HepG2 (cell line): ENCODE data around the gene STK32C. TPM values are rescaled to one million over a fixed set of nuclear protein-coding genes. Genes with fewer than 3 reads are reported as not detected.

Source experiments
- ATAC-seq: fragments of 200-7000 bp; cut with Tn5 transposase; 3 replicates; pipeline ENCODE4 v1.9.1; 2020; ENCODE audit warnings: mild to moderate bottlenecking, moderate library complexity
- BruUV-seq: library from RNA; stranded (reverse); fragments of 400-500 nt; replicated peaks from 2 replicates; lab custom pipeline; 2021; lab: Mats Ljungman, UMichigan
- CTCF ChIA-PET: fragments of 300-600 bp; formaldehyde crosslinking; extraction: SDS; loops from one replicate; lab custom pipeline; 2021; ENCODE audit warnings: low total read pairs, inconsistent platforms, low intra/inter-chr PET ratio; lab: Yijun Ruan, JAX
- POLR2A ChIA-PET: fragments of 350-600 bp; sonication (Branson Sonifier 250); formaldehyde crosslinking; loops from one replicate; lab custom pipeline; 2020; ENCODE audit warnings: antibody characterized with exemption, inconsistent platforms; lab: Yijun Ruan, JAX
- DNase-seq: peaks from one replicate; pipeline ENCODE4 v3.0.0-alpha.2; 2015; ENCODE audit warnings: low spot score
- FAIRE-seq: peaks from 3 replicates; lab custom pipeline; 2011; peaks lifted over from hg19 to GRCh38; lab: Jason Lieb, UNC
- H2AFZ ChIP-seq: one replicate; pipeline ENCODE4 v1.6.1; 2011; ENCODE audit warnings: low read length, inconsistent platforms
- H3K27ac ChIP-seq: fragments of 300-600 bp; 3 replicates; pipeline ENCODE4 v1.8.0; 2011; ENCODE audit warnings: mixed run types, mild to moderate bottlenecking, mixed read lengths, low read length, inconsistent platforms; ENCODE audit not compliant: insufficient read depth; ENCODE audit errors: extremely low read length
- H3K27me3 ChIP-seq, 2 experiments: fragments of 200-600 bp in 1 of 2; 2 replicates in 1 of 2; 3 replicates in 1 of 2; pipeline versions ENCODE4 v1.6.0 to v1.8.0; 2011; ENCODE audit warnings: low read length in 2 of 2, mild to moderate bottlenecking in 2 of 2, moderate library complexity in 2 of 2, inconsistent platforms in 1 of 2; ENCODE audit not compliant: insufficient read depth in 2 of 2, control insufficient read depth in 1 of 2
- H3K36me3 ChIP-seq, 2 experiments: fragments of 200-600 bp in 1 of 2; replicated peaks in 1 of 2; 2 replicates in 1 of 2; 3 replicates in 1 of 2; pipeline versions ENCODE4 v1.5.1 to v1.8.0; 2011; ENCODE audit warnings: low read length in 2 of 2, inconsistent platforms in 1 of 2; ENCODE audit not compliant: insufficient read depth in 2 of 2, control insufficient read depth in 1 of 2
- H3K4me1 ChIP-seq: 2 replicates; pipeline ENCODE4 v1.5.1; 2012; ENCODE audit warnings: low read length, inconsistent platforms; ENCODE audit not compliant: insufficient read depth
- H3K4me2 ChIP-seq: 2 replicates; pipeline ENCODE4 v1.6.0; 2011; ENCODE audit warnings: low read depth, low read length, inconsistent platforms
- H3K4me3 ChIP-seq, 3 experiments: fragments of 200-600 bp in 1 of 3; sonication (generic), shearing (Covaris generic) in 1 of 3; replicated peaks in 1 of 3; 2 replicates each; pipeline ENCODE4 v1.5.1; 2011 to 2016; ENCODE audit warnings: low read length in 3 of 3, inconsistent platforms in 2 of 3, low read depth in 2 of 3, mild to moderate bottlenecking in 2 of 3, control low read depth in 1 of 3, mixed read lengths in 1 of 3; ENCODE audit not compliant: insufficient read depth in 1 of 3
- H3K79me2 ChIP-seq: one replicate; pipeline ENCODE4 v1.6.1; 2011; ENCODE audit warnings: low read length, inconsistent platforms; ENCODE audit not compliant: insufficient read depth
- H3K9ac ChIP-seq: 2 replicates; pipeline ENCODE4 v1.6.0; 2011; ENCODE audit warnings: mild to moderate bottlenecking, low read depth, low read length, inconsistent platforms; ENCODE audit not compliant: insufficient read depth
- H3K9me3 ChIP-seq: 2 replicates; pipeline ENCODE4 v1.5.1; 2012; ENCODE audit warnings: mild to moderate bottlenecking, low read length
- H4K20me1 ChIP-seq: 2 replicates; pipeline ENCODE4 v1.6.0; 2011; ENCODE audit warnings: inconsistent platforms, mild to moderate bottlenecking, low read length, moderate library complexity; ENCODE audit not compliant: insufficient read depth
- DZIP1 ChIP-seq: sonication (generic); formaldehyde crosslinking; IDR thresholded peaks from 2 replicates; pipeline ENCODE4 v1.5.0; 2020; ENCODE audit warnings: mild to moderate bottlenecking, missing genetic modification reagents
- FOSL2 ChIP-seq: sonication (generic); formaldehyde crosslinking; IDR thresholded peaks from 2 replicates; pipeline ENCODE4 v1.4.0; 2020; ENCODE audit warnings: missing genetic modification reagents
- MAX ChIP-seq: IDR thresholded peaks from 2 replicates; pipeline ENCODE4 v1.6.1; 2012; ENCODE audit warnings: inconsistent platforms
- NR2F6 ChIP-seq, 2 experiments: IDR thresholded peaks; 2 replicates each; pipeline ENCODE4 v1.6.1; 2016; ENCODE audit warnings: antibody characterized with exemption in 1 of 2, mild to moderate bottlenecking in 1 of 2
- ONECUT2 ChIP-seq: sonication (generic); formaldehyde crosslinking; IDR thresholded peaks from 2 replicates; pipeline ENCODE4 v1.4.0; 2020; ENCODE audit warnings: missing genetic modification reagents
- TBX2 ChIP-seq: sonication (generic); formaldehyde crosslinking; IDR thresholded peaks from 2 replicates; pipeline ENCODE4 v1.5.0; 2020; ENCODE audit warnings: missing genetic modification reagents, mild to moderate bottlenecking, borderline replicate concordance
- ZMAT5 ChIP-seq: sonication (generic); formaldehyde crosslinking; IDR thresholded peaks from 2 replicates; pipeline ENCODE4 v1.5.0; 2020; ENCODE audit warnings: mild to moderate bottlenecking, low read depth, missing genetic modification reagents, borderline replicate concordance
- ZMYM4 ChIP-seq: sonication (generic); formaldehyde crosslinking; IDR thresholded peaks from 2 replicates; pipeline ENCODE4 v1.8.1; 2023; ENCODE audit warnings: mild to moderate bottlenecking, missing genetic modification reagents
- ZNF687 ChIP-seq: sonication (generic); formaldehyde crosslinking; IDR thresholded peaks from 2 replicates; pipeline ENCODE4 v1.5.1; 2020; ENCODE audit warnings: mild to moderate bottlenecking, missing genetic modification reagents, moderate library complexity
- ZNF768 ChIP-seq: sonication (generic); formaldehyde crosslinking; IDR thresholded peaks from 2 replicates; pipeline ENCODE4 v1.4.0; 2020; ENCODE audit warnings: missing genetic modification reagents
- WGBS: methylation state at CpG from one replicate; pipeline ENCODE4 v1.1.6; 2017; ENCODE audit warnings: low lambda C conversion rate; 5-methylcytosine and 5-hydroxymethylcytosine counted together
- in situ Hi-C: cut with HindIII; loops from 2 replicates; pipeline ENCODE4 v1.10.0; 2017; ENCODE audit warnings: low pct_unique_long_range_greater_than_20kb; ENCODE audit not compliant: extremely low pct_ligation_motif_present
- intact Hi-C: fragments of 100-400 bp; cut with micrococcal nuclease; formaldehyde crosslinking; loops from one replicate; pipeline ENCODE4 v1.10.0; 2022; ENCODE audit not compliant: unreplicated experiment
- polyA plus RNA-seq, 8 experiments: library from polyadenylated mRNA; depleted of rRNA in 3 of 8; stranded (reverse) in 7 of 8; unstranded in 1 of 8; fragments of >200 nt; fragmentation: Illumina TruSeq in 4 of 8; extraction: Trizol in 4 of 8; gene quantifications; 2 replicates each; pipeline versions ENCODE4 v1.2.1 to v1.2.3, GENCODE V29; 2011 to 2016; ENCODE audit warnings: low read depth in 4 of 8, missing spikeins in 1 of 8, mixed read lengths in 1 of 8; ENCODE audit not compliant: insufficient read depth in 1 of 8
- total RNA-seq, 5 experiments: library from RNA; depleted of rRNA; stranded (reverse); fragments of >200 nt; fragmentation: Illumina TruSeq; extraction: Trizol; gene quantifications; 2 replicates each; pipeline ENCODE4 v1.2.3, GENCODE V29; 2016; ENCODE audit warnings: low read depth in 1 of 5
- TF ChIP-seq, protein P1 (sequence below): sonication (generic); formaldehyde crosslinking; IDR thresholded peaks from 2 replicates; pipeline ENCODE4 v1.5.0; 2020; ENCODE audit warnings: mild to moderate bottlenecking, missing genetic modification reagents, moderate library complexity

The STK32C gene
- total and polyA plus RNA-seq, 2 of the 13 experiments (the other 11 are each of a cell fraction or from before 2014, with no cell fraction given): 10.9 to 19.4 TPM

DNA sequence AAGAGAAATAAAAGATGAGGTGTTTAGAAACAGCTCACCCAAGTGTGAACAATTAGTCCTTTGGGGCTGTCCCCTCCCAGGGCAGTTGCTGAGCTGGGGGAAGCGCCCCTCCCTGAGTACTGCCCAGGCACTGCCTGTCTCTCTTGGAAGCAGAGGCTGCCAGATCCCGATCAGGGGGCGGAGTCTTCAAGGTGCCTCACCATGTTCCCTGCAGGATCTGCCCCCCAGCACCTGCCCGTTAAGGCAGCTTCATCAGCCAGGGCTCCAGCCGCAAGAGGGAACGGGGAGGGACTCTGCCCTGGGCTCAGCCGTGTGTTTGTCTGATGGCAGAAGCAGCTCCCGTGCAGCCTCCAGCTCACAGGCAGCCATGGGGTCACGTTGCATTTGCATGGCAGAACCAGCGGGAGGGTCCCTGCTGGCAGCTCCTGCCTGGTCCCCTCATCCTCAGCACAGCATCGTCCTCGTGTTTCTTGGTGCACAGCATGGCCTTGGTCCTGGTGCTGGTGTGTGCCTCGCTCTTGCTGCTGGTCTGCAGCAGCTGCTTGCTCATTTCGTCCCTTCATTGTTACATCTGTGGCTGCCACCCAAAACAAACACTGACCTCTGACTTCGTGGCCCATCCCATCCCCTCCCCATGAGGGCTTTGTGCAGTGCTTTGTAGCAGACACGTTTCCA is 131.7 kb downstream of the STK32C start:
- intact Hi-C loops: no loop called here
- CTCF ChIA-PET: no interaction called here
- POLR2A ChIA-PET: no interaction called here
- no TSS peak for BruUV-seq
- in situ Hi-C loops: no loop called here
- Histone ChIP-seq H4K20me1 (no peaks in the 10 kb centered on the region; the same call in 1 of the 2 replicates), H3K79me2 (no peaks in the 10 kb centered on the region), H3K9me3 (no peaks in the 10 kb centered on the region), H3K27ac (no peak overlapping the region), H3K4me2 (peak overlapping the region; percentile 45), H3K9ac (no peak overlapping the region), H3K4me3 (0 out of 6 replicates have a peak overlapping the region, but pooled peaks of 1 of the 3 experiments have one; percentile 15), H2AFZ (no peak overlapping the region), H3K27me3 (peaks cover 2 to 44% of the 10 kb centered on the region in 2 experiments; a peak in 4 of 5 replicates), H3K36me3 (no peaks in the 10 kb centered on the region), H3K4me1 (peaks cover 40% of the 10 kb centered on the region)
- FAIRE-seq: no peak
- DNase-seq: peak; percentile 25
- ATAC-seq: peak; percentile 11; the same call in 1 of the 3 replicates
- WGBS: 12% methylated on average over 6 of the region's 16 CpGs
- TF ChIP-seq, protein P1, sequence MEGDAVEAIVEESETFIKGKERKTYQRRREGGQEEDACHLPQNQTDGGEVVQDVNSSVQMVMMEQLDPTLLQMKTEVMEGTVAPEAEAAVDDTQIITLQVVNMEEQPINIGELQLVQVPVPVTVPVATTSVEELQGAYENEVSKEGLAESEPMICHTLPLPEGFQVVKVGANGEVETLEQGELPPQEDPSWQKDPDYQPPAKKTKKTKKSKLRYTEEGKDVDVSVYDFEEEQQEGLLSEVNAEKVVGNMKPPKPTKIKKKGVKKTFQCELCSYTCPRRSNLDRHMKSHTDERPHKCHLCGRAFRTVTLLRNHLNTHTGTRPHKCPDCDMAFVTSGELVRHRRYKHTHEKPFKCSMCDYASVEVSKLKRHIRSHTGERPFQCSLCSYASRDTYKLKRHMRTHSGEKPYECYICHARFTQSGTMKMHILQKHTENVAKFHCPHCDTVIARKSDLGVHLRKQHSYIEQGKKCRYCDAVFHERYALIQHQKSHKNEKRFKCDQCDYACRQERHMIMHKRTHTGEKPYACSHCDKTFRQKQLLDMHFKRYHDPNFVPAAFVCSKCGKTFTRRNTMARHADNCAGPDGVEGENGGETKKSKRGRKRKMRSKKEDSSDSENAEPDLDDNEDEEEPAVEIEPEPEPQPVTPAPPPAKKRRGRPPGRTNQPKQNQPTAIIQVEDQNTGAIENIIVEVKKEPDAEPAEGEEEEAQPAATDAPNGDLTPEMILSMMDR: no peak
- TF ChIP-seq MAX (peak; percentile 15; the same call in 1 of the 2 replicates), NR2F6 (IDR thresholded peaks at IDR 0.05) (peak; percentile 70), NR2F6 (CRISPR knock-in tag; IDR thresholded peaks at IDR 0.05) (0 out of 2 replicates have a peak, but pooled peaks have one; percentile 31), ZMYM4 (no peak), ONECUT2 (CRISPR knock-in tag) (no peak), DZIP1 (CRISPR knock-in tag) (no peak), ZNF687 (CRISPR knock-in tag) (peak; percentile 30; the same call in 1 of the 2 replicates), ZNF768 (CRISPR knock-in tag) (peak; percentile 79; the same call in 1 of the 2 replicates), FOSL2 (0 out of 2 replicates have a peak, but pooled peaks have one; percentile 20), TBX2 (0 out of 2 replicates have a peak, but pooled peaks have one; percentile 16), ZMAT5 (CRISPR knock-in tag) (no peak)
